Dedifferentiated amniotic fluid mesenchymal stem cell (primary cell): ENCODE data around the gene LTBP2.

Experiments
- DNase-seq: peaks from one replicate; pipeline ENCODE4 v3.0.0-alpha.2; 2016; ENCODE audit errors: extremely low spot score

Gene LTBP2

DNA sequence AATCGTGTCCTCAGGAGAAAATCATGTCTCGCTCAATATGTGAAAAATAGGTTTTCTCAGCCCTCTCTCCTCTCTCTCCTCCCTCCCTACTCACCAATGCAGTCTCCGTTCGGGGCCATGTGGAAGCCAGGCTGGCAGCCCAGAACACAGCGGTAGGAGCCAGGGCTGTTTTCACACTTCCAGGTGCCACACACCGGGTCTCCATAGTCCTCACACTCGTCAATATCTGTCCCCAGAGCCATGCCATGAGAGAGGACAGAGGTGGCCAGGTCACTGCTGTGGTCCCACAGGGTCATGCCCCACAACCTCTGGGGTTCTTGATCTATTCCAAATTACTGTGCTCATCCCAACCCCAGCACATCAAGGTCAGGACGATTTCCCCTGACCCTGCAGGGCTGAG, 105.0 kb downstream of the LTBP2 start:
- no peak for DNase-seq

DNA sequence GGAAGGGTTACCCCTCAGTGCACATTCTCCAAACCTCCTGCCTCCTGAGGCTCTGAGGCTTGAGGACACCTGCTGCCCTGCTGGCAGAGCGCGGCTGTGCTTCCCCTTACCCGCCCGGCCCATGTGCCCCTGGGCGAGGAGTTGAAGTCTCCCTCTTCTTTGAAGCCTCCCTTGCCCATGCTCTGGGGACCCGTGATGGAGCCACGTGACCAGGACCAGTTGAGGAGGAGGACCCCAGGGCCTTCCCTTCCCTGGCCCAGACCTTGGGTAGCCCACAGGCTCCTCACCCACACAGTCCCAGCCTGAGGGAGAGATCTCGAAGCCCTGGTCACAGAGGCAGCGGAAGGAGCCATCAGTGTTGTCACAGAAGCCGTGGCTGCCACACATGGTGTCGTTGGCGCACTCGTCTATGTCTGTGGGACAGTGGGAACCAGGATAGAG, 105.6 kb downstream of the LTBP2 start:
- no peak for DNase-seq

DNA sequence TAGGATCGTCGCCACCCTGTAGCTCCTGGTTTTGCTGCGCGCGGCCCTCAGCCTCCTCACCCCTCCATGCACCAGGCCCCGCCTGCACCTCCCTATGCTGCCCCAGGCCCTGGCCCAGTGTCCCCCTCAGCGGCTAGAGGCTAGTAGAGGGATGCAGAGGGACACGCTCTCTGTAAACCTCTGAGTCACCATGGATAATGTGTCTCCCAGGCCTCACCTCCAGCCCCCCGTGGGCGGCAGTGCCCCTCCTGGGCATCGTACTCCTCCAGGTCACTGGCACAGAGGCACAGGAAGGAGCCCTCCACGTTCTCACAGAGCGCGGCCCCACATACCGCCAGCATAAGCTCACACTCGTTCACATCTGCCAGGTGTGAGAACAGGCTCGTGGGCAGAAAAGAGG, 106.2 kb downstream of the LTBP2 start:
- no peak for DNase-seq

DNA sequence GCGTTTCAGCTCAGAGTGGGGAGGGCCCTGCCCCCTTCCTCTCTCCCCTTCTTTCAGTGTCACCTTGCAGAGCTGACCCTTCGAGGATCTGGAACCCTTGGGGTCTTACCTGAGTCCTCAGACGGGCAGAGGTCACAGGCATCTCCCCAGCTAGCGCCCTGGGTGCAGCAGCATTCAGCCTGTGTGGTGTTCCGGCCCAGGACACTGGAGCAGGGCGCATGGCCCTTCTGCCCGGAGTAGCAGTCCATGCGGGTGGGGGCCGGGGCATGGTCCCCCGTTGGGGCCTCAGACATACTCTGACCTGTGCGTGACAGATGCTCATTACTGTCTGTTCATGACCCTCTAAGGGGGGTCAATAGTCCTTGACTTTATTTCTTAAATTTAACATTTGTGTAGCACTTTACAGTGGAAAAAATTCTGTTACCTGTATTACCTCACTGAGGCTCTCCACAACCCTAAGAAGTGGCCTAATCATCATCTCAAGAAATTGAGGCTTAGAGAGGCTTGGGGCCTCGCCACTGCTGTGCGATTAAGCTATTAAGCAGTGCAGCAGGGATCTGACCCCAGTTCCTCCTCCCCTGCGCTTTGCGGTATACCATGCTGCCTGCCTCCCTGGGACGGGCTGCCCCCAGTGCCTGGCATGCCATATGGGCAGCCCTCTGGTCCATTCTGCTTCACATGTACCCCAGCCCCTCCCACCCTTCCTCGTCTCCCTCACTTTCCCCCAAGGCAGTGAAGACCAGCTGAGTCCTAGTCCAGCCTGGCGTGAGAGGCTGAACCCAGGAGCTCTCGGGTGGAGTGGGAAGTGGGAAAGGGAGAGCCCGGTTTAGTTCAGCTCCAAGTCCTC, 106.9 kb downstream of the LTBP2 start:
- no peak for DNase-seq

DNA sequence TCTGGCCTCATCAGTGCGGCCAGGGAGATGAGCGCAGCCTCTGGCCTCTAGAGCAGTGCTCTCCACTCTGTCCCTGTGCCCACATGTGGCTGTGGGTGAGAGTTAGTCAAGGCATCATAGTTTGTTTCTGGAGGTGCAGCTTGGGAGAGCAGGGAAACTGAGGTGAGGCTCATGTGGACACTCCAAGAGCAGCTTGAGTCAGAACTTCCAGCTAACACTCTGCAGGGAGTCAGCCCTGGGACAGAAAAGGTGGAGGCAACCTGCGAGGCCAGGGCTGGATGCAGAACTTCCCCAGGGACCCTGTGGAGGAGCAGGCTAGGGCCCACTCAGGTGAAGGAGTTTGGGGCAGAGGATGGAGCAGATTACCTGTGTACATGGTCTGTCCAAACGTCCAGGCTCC, 107.6 kb downstream of the LTBP2 start:
- no peak for DNase-seq

DNA sequence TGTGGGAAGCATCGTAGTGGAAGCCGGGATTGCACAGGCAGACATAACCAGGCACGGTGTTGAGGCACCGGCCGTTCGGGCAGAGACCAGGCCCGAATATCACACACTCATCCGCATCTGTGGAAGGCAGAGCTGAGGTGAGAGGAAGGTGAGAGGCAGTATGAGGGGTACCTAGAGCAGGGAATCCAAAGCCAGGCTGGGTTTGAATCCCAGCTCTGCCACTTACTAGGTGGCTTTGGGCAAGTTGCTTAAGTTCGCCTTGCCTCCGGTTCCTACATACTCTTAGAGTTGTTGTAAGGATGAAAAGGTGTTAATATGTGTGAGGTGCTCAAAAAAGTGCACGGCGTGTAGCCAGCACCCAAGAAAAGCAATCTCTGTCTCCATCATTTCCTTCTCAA, 108.1 kb downstream of the LTBP2 start:
- no peak for DNase-seq

DNA sequence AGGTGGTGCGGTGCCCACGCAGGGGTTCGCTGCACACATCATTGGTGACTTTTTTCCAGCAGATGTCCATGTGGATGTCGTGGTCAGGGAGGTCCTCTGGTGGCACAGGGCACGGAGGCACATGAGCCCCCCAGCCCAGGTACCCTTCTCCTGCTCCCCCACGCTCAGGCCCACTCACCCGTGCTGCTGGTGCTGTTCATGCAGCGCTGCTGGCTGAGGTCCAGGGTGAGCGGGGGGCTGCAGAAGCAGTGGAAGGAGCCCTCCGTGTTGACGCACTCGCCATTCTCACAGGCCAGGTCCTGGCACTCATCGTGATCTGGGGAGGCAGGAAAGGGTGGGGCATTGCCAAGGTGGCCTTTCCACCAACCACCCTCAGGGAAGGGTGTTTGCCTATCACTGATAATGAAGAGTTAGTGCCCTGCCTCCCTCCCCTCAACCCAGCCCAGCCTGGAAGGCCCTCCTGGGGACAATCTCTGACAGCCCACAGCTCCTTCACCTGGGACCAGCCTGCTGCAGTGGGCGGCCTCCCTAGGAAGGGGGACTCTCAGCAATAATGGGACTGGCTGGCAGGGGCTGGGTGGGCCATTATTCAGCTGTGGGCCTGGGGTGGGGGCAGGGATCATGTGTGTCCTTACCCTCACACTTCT, 108.6 kb downstream of the LTBP2 start:
- no peak for DNase-seq

DNA sequence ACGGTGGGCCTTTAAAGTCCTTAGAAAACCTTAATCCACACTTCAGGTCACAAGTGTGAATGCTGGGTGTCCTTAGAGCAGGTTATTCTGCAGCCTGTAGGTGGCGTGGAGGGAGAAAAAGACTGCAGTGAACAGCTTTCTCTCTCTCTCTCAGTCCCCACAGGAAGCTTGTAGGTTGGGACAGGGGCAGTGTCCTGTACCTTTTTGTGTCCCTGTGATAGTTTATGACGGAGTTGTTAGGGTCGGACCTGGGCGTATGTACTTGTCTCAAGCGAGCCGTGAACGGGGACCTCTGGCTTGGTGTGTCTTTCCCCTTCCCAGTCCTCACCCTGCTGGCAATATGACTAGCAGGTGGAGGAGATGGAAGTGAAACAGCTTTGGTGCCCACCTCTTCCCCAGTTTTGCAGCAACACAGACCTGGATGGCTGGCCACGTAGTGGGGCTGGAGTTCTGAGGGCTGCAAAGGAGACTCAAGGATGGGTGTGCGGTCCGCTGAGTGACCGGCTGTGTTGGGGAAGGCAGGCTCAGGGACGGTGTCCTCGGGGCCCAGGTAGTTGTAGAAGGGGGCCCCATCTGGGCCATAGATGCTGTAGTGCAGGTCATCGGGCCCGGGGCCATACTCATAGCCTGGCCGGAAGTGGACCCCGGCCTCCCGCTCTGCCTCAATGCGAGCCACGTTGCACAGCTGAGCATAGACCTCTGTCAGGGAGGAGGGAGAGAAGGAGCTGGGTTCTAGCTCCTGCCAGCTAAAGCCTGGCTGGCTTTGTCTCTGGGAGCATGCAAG, 109.6 kb downstream of the LTBP2 start:
- no peak for DNase-seq

DNA sequence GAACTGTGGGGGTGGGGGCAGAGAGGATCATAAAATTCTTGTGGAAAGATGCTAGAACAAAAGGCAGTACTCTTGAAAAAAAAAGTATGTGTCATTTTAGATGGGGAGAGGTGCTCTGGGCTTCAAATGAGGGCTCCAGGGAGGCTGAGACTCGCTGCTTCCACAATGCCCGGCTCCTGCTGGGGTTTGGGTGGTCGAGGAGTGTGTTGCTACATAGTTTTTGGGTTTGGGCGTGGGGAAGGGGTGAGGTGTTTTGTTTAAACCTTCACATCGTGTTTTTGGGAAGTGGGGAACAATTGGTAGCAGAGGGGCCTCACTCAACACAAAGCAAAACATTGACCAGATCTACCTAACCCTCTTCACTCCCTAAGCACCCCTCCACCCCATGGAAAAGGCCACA, 110.3 kb downstream of the LTBP2 start:
- DNase-seq = no peak

DNA sequence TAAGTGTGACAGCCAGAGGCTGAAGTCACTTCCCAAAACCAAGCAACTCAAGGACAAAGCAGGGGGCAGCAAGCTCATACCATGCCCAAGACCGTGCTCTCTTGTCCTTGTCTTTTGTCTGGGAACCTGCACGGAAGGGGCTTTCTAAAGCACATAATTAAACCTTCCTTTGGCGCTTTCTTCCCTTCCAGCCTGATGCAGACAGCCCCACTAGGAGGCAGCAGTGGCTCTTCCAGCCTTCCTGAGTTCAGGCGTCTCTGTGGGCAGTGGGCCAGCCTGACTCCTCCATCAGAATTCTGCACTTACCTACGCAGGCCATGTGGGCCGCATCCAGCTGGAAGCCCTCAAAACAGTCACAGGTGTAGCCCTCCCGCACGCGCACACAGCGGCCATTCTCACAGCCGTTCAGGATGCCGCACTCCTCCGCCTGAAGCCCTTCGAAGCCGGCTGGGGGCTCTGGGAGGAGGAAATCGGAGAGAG, 110.9 kb downstream of the LTBP2 start:
- peak; percentile 51 for DNase-seq

DNA sequence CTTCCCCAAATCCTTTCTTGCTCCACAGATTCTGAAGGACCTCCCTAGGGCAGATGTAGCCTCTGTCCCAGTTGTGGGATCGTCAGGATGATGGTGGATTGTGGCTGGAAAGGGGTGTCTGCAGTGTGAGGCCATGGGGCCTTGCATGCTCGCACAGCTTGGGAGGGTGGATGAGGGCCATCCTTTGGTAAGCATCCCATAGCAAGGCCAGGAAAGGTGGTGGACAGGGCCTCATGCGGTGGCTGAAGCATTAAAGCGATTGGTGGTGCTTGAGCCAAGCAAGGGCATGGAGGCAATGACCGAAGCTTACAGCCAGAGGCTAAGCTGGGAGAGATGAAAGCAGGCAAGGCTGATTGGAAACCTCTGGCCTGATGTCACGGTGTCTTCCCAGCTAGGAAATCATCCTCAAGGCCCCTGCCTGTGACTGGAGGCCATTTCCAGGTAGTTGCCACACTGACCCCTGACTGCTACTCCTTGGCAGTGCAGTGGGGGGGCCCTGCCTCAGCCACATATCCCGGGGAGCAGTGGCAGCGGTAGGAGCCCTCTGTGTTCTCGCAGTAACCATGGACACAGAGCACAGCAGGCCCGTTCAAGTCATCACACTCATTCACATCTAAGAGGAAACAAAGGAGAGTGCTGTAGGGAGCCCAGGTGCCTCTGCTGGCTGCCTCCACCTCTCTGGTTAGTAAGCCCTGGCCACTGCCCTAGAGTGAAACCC, 111.5 kb downstream of the LTBP2 start:
- no peak for DNase-seq

DNA sequence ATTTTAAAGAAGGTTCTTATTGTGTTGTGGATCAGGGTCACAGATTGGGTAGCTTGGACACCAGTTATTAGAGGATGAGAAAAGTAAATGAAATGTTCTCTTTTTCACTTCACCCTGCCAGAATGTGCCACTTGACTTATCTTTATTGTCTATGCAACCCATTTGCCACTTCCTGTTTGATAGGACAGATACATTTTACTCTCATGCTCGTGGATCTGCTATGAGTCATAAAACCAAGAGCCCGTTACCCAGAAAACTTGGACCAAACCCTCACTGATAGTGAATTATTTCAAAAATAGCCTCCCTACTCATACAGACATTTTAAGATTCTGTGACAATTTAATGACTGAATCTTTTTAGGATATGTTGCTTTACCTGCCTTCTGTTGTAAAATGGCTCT, 116.7 kb downstream of the LTBP2 start:
- DNase-seq = no peak

DNA sequence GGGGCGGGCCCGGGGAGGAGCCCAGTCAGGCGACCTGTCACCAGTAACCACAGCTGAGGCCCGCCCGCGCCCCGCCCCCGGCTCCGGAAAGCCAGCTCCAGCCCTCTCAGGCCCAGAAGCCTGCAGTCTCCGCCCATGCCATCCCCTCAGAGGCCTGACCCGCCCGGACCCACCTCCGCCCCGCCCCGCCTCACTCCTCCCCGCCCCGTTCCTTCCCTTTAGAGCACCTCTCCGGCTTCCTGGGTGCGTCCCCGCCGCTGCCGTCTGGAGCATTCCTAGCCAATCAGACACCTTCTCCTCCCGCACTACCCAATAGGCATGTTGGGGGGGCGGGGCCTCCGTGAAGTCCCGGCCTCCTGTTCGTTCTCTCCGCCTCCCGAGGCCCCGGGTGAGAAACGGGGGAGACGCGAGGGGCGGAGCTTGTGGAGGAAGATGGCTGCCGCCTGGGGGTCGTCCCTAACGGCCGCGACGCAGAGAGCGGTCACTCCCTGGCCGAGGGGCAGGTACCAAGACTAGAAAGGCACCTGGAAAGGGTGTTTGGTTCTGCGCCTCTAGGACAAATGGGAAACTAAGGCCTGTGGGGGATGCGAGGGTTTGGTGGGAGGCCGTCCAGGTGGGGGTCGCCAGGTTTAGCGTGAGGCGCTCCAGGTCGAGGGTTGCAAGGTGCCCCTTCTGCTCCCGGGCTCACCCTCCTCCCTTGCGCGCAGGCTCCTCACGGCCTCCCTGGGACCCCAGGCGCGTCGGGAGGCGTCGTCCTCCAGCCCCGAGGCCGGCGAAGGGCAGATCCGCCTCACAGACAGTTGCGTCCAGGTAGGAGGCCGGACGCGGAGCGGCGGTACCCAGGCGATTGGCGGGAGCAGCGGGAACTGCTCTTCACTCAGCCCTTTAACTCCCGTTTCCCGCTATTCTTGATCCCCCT, 118.4 kb downstream of the LTBP2 start, which contains the start of gene ISCA2:
Gene ISCA2, plus strand, starts transcription at position 423 of the 919 bp plus-strand sequence. Its CDS starts 10 bp downstream, at position 433.
- DNase-seq = peak; percentile 99

DNA sequence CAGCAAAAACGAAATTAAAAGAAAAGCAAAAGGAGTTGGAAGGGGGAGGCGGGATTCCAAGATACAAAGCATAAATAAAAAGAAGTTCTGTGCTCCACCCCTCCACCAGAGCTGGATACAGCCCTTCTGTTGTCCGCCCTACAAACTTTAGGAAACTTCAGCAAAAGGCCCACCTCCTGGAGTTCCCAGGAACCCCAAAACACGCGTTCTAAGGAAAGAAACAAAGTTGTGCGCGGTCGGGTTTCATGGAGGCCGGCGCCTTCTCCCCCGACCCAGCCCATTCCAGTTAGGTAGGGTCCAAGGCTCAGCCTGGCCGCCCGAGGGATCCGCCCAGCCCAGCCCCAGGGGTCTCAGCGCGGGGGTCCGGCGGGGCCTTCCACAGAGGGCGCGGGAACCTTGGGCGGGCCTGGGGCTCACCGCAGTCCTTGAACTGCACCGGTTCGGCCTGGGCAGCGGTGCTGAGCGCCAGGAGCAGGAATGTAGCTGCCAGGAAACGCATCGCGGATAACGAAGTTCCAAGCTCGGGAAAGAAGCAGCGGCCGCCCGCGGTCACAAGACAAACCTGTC, 119.2 kb downstream of the LTBP2 start, which contains the start of gene NPC2:
Gene NPC2, minus strand, starts transcription at position 530 of the 567 bp plus-strand sequence. Its CDS starts 31 bp downstream, at position 499.
- DNase-seq = no peak

DNA sequence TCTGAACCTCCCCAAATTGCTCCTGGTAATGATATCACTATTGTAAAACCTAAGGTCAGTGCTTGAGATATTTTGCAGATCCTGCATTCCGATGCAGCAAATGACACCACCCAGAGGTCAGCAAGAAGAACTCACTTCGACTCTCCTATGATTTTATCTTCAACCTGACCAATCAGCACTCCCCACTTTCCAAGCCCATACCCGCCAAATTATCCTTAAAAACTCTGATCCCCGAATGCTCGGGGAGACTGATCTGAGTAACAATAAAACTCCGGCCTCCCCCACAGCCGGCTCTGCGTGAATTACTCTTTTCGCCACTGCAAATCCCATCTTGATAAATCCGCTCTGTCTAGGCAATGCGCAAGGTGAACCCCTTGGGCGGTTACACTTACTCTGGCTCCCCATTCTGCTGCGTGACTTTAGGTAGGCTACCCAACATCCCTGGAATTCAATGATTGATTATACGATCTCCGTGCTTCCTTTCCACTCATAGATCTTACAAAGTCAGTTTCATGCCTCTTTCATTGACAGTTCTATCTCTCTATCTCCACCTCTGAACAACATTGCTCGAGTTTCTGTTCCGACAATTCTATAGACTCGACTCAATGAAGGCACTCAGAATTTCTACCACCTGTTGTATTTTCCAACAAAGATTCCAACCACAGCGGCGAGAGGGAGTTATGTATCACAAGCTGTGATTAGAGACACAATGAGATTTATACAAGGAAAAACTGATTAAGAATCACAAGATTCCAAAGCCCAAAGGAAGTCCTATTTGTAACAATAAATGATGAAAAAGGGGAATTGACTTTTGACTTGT, 119.9 kb downstream of the LTBP2 start:
- DNase-seq = no peak

DNA sequence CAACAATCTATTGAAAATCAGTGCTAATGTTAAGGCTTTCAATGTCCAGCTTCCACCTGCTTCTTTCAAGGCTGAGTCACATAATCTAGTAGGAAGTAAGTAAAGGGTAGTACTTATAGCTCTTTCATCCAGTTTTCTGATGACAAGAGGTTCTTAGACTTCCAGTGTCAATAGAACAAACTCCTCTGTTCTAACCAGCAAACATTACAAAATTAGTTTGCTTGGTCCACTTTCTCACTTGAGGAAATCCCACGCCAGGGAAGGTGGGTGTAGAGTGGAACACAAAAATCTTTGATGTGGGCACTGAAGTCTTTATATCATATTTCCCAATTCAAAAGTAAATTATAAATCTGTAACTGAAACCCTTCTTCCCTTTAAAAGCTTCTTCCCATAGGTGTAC, 121.6 kb downstream of the LTBP2 start:
- DNase-seq = no peak

DNA sequence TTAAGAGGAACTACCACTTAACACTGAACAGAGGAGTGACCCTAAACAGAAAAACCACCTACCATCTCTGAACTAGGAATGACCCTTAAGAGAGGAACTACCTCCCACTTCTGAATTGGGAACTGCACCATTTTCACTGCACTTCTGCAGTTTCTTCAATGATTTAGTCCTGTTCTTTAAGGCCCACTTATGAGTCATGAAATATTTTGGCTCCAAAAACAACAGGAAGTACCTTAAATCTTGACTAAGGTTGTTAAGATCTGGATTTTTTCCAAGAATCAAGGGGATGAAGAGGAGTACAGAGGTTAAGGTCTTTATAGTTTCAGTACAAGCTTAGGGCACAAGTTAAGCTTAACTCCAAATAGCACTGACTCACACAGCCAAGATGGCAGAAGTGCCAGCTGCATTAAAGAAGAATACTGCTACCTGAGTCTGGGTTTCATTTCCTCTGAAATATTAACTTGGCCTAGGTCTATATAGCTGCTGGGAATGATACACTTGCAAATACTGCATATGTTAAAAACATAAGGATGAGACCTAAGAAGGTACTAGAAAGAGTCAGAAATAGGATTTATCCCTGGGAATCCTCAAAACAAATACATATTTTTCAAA, 123.1 kb downstream of the LTBP2 start:
- no peak for DNase-seq

DNA sequence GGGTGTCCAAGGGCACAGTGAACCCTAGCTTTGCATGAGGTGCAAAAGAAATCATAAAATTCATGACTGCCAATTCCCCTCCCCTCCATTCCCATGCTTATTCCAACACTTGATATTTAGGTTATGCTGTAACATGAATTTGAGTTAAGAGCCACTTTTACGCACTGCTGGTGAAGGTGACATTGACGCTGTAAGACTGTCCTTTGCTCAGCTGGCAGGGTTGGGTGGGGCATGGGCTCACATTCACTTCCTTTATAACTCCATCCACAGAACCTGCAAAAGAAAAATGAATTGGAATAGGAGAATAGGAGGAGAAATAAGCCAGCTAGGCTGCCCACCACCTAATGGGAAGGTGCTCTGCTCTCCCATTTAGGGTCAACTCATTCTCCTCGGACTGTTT, 125.9 kb downstream of the LTBP2 start:
- no peak for DNase-seq

DNA sequence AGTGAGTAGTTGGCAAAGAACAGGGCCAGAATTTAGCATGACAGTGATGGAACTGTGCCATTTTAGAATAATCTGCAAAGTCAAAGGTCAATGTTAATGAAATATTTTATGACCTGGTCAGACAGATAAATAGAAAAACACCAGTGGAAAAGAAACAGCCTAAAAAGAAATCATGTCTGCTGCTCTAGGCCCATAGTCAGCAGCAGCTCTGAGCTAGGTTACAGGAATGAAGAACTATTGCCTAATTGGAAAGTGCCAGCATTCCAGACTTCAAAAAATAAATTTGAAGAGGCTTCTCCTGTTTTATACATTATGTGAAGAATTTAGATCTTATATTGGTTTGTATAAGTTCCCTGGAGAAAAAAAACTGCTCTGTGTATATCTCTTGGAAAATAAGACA, 128.7 kb downstream of the LTBP2 start:
- no peak for DNase-seq
